ENCODE results near the gene BIRC3. TPM values are rescaled to one million over a fixed set of nuclear protein-coding genes. Genes with fewer than 3 reads are reported as not detected.

The BIRC3 gene
- total RNA-seq, 1 experiment from 2014 or later, result 4.7 TPM

GRCh38 chr11:102364991-102365390 lies 47.7 kb downstream of the BIRC3 start:
- Histone ChIP-seq H3K4me1 (ENCODE audit: control insufficient read depth in 1 of 2, insufficient read depth in 2 of 2, low read length in 2 of 2) (no peaks in the 10 kb centered on the region), H3K9ac (ENCODE audit: low read length) (no peak overlapping the region), H4K20me1 (ENCODE audit: insufficient read depth) (no peaks in the 10 kb centered on the region), H2AFZ (ENCODE audit: low read depth, low read length, poor library complexity, severe bottlenecking) (no peak overlapping the region), H3K9me3 (ENCODE audit: control insufficient read depth in 1 of 2, insufficient read depth in 1 of 2, low read depth in 1 of 2, low read length in 2 of 2) (no peaks in the 10 kb centered on the region), H3K79me2 (ENCODE audit: insufficient read depth, low read length) (peaks cover 12% of the 10 kb centered on the region; the same call in 1 of the 2 replicates), H3K36me3 (ENCODE audit: control insufficient read depth in 1 of 2, insufficient read depth in 2 of 2, low read length in 2 of 2) (peaks cover 20 to 33% of the 10 kb centered on the region in 2 experiments), H3K4me3 (replicated peaks in 1 of 2; ENCODE audit: low read depth in 1 of 2, low read length in 2 of 2) (no peak overlapping the region), H3K27ac (ENCODE audit: low read depth, low read length) (no peak overlapping the region), H3K4me2 (ENCODE audit: low read length) (no peak overlapping the region), H3K27me3 (ENCODE audit: insufficient read depth, low read length) (no peaks in the 10 kb centered on the region), H3K9me2 (ENCODE audit: insufficient read depth) (no peaks in the 10 kb centered on the region)
- no TSS peak for BruUV-seq (replicated peaks)
- RAD21 ChIA-PET (ENCODE audit: low non-redundant PET in 1 of 2, low total read pairs in 2 of 2, uncharacterized antibody in 2 of 2, unreplicated experiment in 2 of 2), result no interaction called here
- TF ChIP-seq EGR1 (IDR thresholded peaks at IDR 0.05; ENCODE audit: low read depth), result no peak
- no peak for TF ChIP-seq SP1 (IDR thresholded peaks at IDR 0.05; ENCODE audit: low read depth)
- TF ChIP-seq CTCF (IDR thresholded peaks at IDR 0.05 in 2 of 3, conservative IDR thresholded peaks at IDR 0.05 in 1 of 3; ENCODE audit: borderline replicate concordance in 1 of 3, insufficient read depth in 1 of 3, low read depth in 2 of 3, low read length in 2 of 3), result no peak
- no peak for TF ChIP-seq ATF3 (IDR thresholded peaks at IDR 0.05)
- no peak for TF ChIP-seq JUND (IDR thresholded peaks at IDR 0.05)
- no peak for TF ChIP-seq ZBTB33 (IDR thresholded peaks at IDR 0.05; ENCODE audit: extremely low read depth, insufficient replicate concordance, low read length)
- ATAC-seq (no peak), DNase-seq (ENCODE audit: low read depth, low spot score) (no peak)
- POLR2A ChIA-PET, result no interaction called here
- CTCF ChIA-PET, result interaction anchor here (1.8 kb wide), 1 partner anchor 23 kb away, joined by 4 read pairs; no protein-coding TSS in a partner anchor
- intact Hi-C loops (cut with micrococcal nuclease), result loop anchor here (5.0 kb wide), 1 partner anchor 247 kb away; no protein-coding TSS in a partner anchor
